Measurements from ENCODE around the gene BORCS5.
A peak's percentile ranks its signal among the peaks of the same experiment; 100 is the strongest.
"Not testable (repeated sequence)": the region's sequence is repeated elsewhere in the genome, so short reads cannot be mapped to it uniquely, and the experiment has no call there.

BORCS5 gene

DNA sequence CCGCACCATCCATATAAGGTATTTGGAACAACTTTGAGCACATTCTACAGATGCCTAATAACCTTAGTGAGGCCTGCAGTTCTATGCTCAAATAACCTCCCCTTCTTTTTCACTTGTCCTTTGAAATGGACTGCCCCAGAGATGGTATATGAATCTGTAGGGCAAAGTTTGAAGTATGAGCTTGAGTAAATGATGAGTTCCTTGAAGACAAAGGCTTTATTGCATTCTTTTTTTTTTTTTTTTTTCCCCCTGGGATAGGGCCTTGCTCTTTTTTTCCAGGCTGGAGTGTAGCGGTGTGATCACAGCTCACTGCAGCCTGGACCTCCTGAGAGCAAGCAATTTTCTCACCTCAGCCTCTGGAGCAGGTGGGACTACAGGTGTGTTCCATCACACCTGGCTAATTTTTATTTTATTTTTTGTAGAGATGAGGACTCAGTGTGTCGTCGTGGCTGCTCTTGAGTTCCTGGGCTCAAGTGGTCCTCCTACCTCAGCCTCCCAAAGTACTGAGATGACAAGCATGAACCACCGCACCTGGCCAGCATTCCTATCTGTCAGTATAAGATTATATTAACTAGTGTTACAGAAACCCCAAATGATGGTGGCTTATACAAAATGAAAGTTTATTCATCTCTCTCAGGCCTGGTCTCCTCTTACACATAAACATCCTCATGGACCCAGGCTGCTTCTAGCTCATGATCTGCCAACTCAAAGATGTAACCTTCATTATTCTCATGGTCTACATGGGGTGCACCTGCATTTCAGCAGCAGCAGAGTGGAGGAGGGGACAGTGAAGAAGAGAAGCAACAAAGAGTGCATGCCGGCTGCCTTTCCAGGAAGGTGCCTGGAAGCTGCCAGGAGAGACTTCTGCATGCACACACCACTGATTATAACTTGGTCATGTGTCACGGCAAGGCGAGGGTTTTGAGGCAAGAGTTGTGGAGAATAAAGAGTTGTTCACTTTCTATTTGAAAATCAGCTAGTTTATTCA is 104.4 kb downstream of the BORCS5 start:
- Mint-ChIP-seq H3K9me3 (no peaks in the 10 kb centered on the region), H3K27me3 (ENCODE audit: low read depth) (no peaks in the 10 kb centered on the region), H3K36me3 (ENCODE audit: low read depth) (peaks cover 8% of the 10 kb centered on the region), H3K4me1 (ENCODE audit: low read depth) (peaks cover 65% of the 10 kb centered on the region), H3K4me3 (peak overlapping the region; percentile 78), H3K27ac (peak overlapping the region; percentile 83)
- DNase-seq (ENCODE audit: low spot score): peak; percentile 44

DNA sequence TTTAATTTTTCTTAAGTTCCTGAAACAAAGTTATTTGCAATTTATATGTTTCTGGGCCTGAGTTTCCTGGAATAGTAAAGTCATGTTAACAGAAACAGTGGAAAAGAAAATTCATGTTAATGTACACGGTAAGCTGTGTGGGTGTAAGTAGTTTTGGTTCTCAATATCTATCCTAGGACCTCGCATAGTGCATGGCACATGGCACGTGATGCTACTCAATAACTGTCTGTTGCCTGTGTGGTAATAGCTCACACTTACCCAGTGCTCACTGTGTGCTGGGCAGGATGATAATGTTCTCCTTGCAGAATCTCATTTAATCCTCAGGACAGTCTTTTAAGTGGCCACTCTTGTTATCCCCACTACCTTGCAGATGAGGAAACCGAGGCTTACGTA is 105.0 kb downstream of the BORCS5 start:
- H3K27ac Mint-ChIP-seq: peak overlapping the region; percentile 83
- peak; percentile 64 for DNase-seq (ENCODE audit: low spot score)
- no peaks in the 10 kb centered on the region for H3K9me3 Mint-ChIP-seq
- peaks cover 10% of the 10 kb centered on the region for H3K36me3 Mint-ChIP-seq (ENCODE audit: low read depth)
- H3K4me3 Mint-ChIP-seq: peak overlapping the region; percentile 78
- peaks cover 62% of the 10 kb centered on the region for H3K4me1 Mint-ChIP-seq (ENCODE audit: low read depth)
- no peaks in the 10 kb centered on the region for H3K27me3 Mint-ChIP-seq (ENCODE audit: low read depth)

DNA sequence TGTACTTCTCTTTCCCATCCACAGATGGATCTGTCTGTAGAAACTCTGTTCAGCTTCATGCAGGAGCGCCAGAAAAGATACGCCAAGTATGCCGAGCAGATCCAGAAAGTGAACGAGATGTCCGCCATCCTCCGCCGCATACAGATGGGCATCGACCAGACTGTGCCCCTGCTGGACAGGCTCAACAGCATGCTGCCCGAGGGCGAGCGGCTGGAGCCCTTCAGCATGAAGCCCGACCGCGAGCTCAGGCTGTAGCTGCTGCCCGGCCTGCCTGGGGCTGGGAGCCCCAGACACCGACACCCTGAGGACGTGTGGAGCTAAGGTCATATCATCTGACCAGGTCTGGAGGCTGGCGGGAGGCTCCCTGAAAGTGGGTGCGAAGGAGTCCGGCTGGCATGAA is 108.6 kb downstream of the BORCS5 start:
- peaks cover 71% of the 10 kb centered on the region for H3K4me1 Mint-ChIP-seq (ENCODE audit: low read depth)
- H3K36me3 Mint-ChIP-seq (ENCODE audit: low read depth): peaks cover 36% of the 10 kb centered on the region
- no peaks in the 10 kb centered on the region for H3K9me3 Mint-ChIP-seq
- H3K27ac Mint-ChIP-seq: peak overlapping the region; percentile 73
- no peak overlapping the region for H3K4me3 Mint-ChIP-seq
- DNase-seq (ENCODE audit: low spot score): no peak
- no peaks in the 10 kb centered on the region for H3K27me3 Mint-ChIP-seq (ENCODE audit: low read depth)

DNA sequence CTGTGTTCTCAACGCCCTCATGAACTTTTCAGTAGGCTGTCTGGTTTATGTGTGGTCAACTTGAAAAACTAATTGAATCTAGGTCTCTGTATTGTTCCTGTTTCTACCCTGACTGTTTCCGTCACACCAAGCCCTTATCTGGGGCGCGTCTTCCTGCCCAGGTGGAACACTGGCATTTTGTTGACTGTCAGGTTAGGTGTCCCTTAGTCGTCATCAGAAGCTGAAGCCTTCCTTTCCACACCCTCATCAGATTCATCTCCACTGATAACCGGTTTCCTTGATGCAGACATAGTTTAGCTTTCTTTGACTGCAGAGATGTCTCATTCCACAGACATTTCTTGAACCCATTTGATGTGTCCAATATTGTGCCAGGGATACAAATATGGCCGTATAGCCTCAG is 109.3 kb downstream of the BORCS5 start:
- no peaks in the 10 kb centered on the region for H3K9me3 Mint-ChIP-seq
- H3K36me3 Mint-ChIP-seq (ENCODE audit: low read depth): peaks cover 43% of the 10 kb centered on the region
- peak overlapping the region; percentile 92 for H3K27ac Mint-ChIP-seq
- no peaks in the 10 kb centered on the region for H3K27me3 Mint-ChIP-seq (ENCODE audit: low read depth)
- peaks cover 73% of the 10 kb centered on the region for H3K4me1 Mint-ChIP-seq (ENCODE audit: low read depth)
- peak; percentile 59 for DNase-seq (ENCODE audit: low spot score)
- peak overlapping the region; percentile 63 for H3K4me3 Mint-ChIP-seq

DNA sequence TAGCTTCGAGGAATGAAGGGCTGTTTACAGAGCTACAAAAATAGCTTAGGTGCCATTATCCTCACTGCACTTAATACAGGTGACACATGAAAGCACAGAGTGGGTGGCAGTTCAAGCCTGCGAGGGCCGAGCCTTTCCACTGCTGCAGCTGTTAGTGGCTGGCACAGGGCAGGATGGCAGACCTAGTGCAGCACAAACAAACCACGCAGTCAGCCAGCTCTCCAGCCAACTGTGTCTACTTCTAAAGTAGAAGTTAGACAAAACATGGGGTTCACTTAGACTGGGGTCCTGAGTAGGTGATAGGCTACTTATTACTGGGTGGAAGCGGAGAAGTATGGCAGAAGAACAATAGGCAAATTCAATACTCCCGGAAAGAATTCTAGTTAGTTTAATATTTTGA is 110.4 kb downstream of the BORCS5 start:
- peaks cover 69% of the 10 kb centered on the region for H3K4me1 Mint-ChIP-seq (ENCODE audit: low read depth)

DNA sequence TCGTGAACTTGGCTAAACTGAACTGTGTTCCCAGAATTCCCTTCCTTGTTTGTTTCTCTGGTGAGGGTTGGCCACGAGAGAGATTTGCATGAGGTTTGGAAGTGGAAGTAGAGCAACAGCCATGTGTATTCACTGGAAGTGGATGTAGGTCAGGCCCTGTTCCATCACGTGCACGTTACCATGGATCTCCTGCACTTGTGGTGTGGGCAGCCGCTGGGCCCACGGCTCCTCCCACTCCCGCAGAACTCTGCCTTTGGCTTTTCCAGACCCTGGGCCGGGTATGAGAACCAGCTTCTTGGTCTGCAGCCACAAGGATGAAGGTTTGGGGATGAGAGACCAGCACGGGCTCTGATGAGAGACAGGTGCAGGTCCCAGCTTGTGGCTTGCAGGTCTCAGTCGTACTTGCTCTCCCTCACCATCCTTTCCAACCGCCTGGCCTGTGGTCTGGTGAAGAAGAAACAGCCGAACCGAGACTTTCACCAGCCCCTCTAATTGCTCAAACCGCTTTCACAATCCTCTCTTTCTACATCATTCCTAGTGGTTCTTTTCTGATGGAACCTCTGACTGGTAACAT is 110.9 kb downstream of the BORCS5 start:
- peak overlapping the region; percentile 85 for H3K27ac Mint-ChIP-seq
- H3K4me3 Mint-ChIP-seq: peak overlapping the region; percentile 61
- H3K36me3 Mint-ChIP-seq (ENCODE audit: low read depth): peaks cover 46% of the 10 kb centered on the region
- H3K4me1 Mint-ChIP-seq (ENCODE audit: low read depth): peaks cover 66% of the 10 kb centered on the region
- no peaks in the 10 kb centered on the region for H3K9me3 Mint-ChIP-seq
- peak; percentile 42 for DNase-seq (ENCODE audit: low spot score)
- H3K27me3 Mint-ChIP-seq (ENCODE audit: low read depth): no peaks in the 10 kb centered on the region

More for the DNA sequence above, 110.4 kb downstream of the BORCS5 start:
- H3K27ac Mint-ChIP-seq: peak overlapping the region; percentile 85
- peaks cover 46% of the 10 kb centered on the region for H3K36me3 Mint-ChIP-seq (ENCODE audit: low read depth)
- H3K4me3 Mint-ChIP-seq: peak overlapping the region; percentile 61
- no peaks in the 10 kb centered on the region for H3K27me3 Mint-ChIP-seq (ENCODE audit: low read depth)
- no peak for DNase-seq (ENCODE audit: low spot score)
- no peaks in the 10 kb centered on the region for H3K9me3 Mint-ChIP-seq

DNA sequence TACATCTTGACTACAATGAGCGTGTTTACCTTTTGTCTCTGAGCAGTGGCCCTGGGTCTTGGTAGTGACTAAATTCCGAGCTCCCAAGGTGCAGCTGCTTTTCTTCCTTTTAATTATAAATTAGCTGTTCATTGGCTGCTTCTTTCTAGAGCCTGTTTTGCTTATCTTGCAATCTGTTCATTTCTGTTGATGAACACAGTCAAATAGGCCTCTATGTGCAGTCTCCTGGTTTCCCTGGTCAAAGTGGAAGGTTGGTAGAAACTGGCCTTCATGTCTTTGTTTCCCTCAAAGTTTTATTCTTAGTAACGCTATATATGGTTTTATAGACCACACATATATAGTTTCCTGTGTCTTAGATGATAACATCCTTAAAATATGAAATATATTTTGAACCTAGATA is 111.7 kb downstream of the BORCS5 start:
- H3K27me3 Mint-ChIP-seq (ENCODE audit: low read depth): no peaks in the 10 kb centered on the region
- DNase-seq (ENCODE audit: low spot score): no peak
- H3K27ac Mint-ChIP-seq: peak overlapping the region; percentile 85
- H3K9me3 Mint-ChIP-seq: no peaks in the 10 kb centered on the region
- peak overlapping the region; percentile 61 for H3K4me3 Mint-ChIP-seq
- H3K36me3 Mint-ChIP-seq (ENCODE audit: low read depth): peaks cover 51% of the 10 kb centered on the region
- H3K4me1 Mint-ChIP-seq (ENCODE audit: low read depth): peaks cover 67% of the 10 kb centered on the region

DNA sequence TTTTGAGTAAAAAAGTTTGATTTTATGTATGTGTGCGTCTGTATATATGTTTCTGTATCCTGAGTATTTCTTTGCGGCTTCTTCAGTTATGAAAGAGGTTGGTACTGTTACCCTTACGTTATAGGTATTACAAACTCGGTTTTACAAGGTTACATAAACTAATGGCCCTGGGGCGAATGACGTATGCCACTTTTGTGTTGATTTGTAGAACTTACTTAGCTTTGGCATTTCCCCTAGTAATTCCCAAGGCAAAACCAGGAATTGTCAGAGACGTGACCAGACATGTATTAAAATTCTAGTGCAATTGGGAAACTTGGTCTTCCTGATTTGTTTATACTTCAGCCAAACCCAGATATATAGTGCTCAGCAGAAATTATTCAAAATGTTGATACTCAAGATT is 112.5 kb downstream of the BORCS5 start:
- Mint-ChIP-seq H3K4me1 (ENCODE audit: low read depth) (peaks cover 74% of the 10 kb centered on the region), H3K36me3 (ENCODE audit: low read depth) (peaks cover 54% of the 10 kb centered on the region), H3K27ac (peak overlapping the region; percentile 15), H3K9me3 (no peaks in the 10 kb centered on the region), H3K4me3 (no peak overlapping the region), H3K27me3 (ENCODE audit: low read depth) (no peaks in the 10 kb centered on the region)
- no peak for DNase-seq (ENCODE audit: low spot score)

DNA sequence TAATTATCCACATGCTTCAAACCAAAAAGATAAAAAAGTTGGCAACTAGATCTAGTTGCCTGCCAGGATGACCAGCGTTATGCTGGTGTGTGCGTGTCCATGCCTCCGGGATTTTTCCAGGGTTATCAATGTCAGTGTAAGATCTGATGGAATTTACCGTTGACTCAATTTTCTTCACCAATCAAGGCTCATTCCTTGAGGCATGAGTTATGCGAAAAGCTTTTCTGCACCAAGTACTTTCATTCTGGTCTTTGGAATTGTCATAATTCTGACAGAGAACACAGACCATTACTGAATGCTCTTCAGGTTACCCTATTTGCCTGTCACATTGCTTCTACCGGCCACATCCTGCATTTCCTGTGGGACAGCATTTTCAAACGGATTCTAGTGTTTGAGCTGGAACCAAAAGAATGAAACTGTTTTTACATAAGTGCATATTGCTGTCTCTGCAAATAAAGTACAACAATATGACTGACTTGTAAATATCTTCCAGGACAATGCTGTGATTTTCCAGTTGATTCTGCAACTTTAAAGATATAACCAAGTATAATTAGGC is 114.0 kb downstream of the BORCS5 start:
- H3K27me3 Mint-ChIP-seq (ENCODE audit: low read depth): no peaks in the 10 kb centered on the region
- H3K27ac Mint-ChIP-seq: peak overlapping the region; percentile 43
- peaks cover 63% of the 10 kb centered on the region for H3K36me3 Mint-ChIP-seq (ENCODE audit: low read depth)
- H3K4me3 Mint-ChIP-seq: no peak overlapping the region
- H3K4me1 Mint-ChIP-seq (ENCODE audit: low read depth): peaks cover 76% of the 10 kb centered on the region
- no peak for DNase-seq (ENCODE audit: low spot score)
- no peaks in the 10 kb centered on the region for H3K9me3 Mint-ChIP-seq

DNA sequence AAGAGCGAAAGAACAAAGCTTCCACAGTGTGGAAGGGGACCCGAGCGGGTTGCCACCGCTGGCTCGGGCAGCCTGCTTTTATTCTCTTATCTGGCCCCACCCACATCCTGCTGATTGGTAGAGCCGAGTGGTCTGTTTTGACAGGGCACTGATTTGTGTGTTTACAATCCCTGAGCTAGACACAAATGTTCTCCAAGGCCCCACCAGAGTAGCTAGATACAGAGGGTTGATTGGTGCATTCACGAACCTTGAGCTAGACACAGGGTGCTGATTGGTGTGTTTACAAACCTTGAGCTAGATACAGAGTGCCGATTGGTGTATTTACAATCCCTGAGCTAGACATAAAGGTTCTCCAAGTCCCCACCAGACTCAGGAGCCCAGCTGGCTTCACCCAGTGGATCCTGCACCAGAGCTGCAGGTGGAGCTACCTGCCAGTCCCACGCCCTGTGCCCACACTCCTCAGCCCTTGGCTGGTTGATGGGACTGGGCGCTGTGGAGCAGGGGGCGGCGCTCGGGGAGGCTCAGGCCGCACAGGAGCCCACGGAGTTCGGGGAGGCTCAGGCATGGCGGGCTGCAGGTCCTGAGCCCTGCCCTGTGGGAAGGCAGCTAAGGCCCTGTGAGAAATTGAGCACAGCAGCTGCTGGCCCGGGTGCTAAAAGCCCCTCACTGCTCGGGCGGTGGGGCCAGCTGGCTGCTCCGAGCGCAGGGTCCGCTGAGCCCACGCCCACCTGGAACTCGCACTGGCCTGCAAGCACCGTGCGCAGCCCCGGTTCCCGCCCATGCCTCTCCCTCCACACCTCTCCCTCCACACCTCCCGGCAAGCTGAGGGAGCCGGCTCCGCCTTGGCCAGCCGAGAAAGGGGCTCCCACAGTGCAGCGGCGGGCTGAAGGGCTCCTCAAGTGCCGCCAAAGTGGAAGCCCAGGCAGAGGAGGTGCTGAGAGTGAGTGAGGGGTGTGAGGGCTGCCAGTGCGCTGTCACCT is 115.4 kb downstream of the BORCS5 start:
- not testable (repeated sequence) for H3K27me3 Mint-ChIP-seq (ENCODE audit: low read depth); H3K9me3 Mint-ChIP-seq; H3K4me3 Mint-ChIP-seq; H3K27ac Mint-ChIP-seq; DNase-seq (ENCODE audit: low spot score)
- peaks cover 67% of the 10 kb centered on the region for H3K36me3 Mint-ChIP-seq (ENCODE audit: low read depth)
- H3K4me1 Mint-ChIP-seq (ENCODE audit: low read depth): peaks cover 76% of the 10 kb centered on the region

DNA sequence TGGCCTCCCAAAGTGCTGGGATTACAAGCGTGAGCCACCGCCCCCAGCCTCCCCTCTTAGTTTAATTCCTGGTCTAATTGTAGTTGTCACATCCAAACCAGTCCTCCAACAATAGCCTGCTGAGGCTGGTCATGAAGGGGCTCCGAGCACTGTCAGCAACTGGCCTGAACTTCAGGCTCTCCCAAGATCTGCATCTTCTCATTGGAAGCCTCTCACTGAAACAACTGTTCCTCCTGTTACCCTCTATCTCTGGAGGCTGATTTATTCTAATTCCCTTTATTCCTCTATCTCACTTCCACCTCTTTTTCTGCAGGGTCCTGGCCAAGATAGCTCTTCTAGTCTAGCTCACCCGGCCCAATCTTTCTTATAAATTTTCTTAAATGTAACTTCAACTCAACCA is 116.3 kb downstream of the BORCS5 start:
- H3K4me3 Mint-ChIP-seq: no peak overlapping the region
- H3K27ac Mint-ChIP-seq: peak overlapping the region; percentile 95
- H3K9me3 Mint-ChIP-seq: no peaks in the 10 kb centered on the region

DNA sequence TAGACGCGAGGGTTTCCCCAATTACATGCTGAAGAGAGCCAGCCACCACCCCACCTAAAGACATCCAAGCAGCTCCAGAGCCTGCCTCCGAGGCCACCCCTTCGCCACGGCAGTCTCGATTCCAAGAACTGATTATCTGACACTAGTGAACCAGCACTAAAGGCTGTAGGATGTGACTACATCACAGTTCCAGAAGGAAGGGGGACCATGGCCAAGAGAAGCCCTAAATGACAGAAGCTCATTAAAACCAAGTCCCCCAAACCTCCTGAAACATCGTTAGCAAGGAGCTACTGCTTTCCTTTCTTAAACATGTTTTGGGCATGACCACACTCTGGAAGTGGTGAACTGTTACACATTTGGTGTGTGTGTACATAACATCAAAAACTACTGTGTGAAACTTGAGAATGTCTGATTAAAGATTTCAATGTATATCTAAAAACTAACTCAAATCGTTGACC is 117.6 kb downstream of the BORCS5 start:
- peaks cover 64% of the 10 kb centered on the region for H3K4me1 Mint-ChIP-seq (ENCODE audit: low read depth)
- peaks cover 69% of the 10 kb centered on the region for H3K36me3 Mint-ChIP-seq (ENCODE audit: low read depth)
- DNase-seq (ENCODE audit: low spot score): no peak
- H3K9me3 Mint-ChIP-seq: no peaks in the 10 kb centered on the region
- no peaks in the 10 kb centered on the region for H3K27me3 Mint-ChIP-seq (ENCODE audit: low read depth)
- peak overlapping the region; percentile 95 for H3K27ac Mint-ChIP-seq
- peak overlapping the region; percentile 71 for H3K4me3 Mint-ChIP-seq

More for the DNA sequence above, 116.3 kb downstream of the BORCS5 start:
- H3K36me3 Mint-ChIP-seq (ENCODE audit: low read depth): peaks cover 67% of the 10 kb centered on the region
- no peaks in the 10 kb centered on the region for H3K27me3 Mint-ChIP-seq (ENCODE audit: low read depth)
- H3K4me1 Mint-ChIP-seq (ENCODE audit: low read depth): peaks cover 69% of the 10 kb centered on the region
- no peak for DNase-seq (ENCODE audit: low spot score)
